ENCODE measurements around the gene DOCK10. TPM values are rescaled to one million over a fixed set of nuclear protein-coding genes. Genes with fewer than 3 reads are reported as not detected.

The DOCK10 gene
- total and polyA plus RNA-seq, 2 donors (not counting 3 experiments of a cell fraction or from before 2014, with no cell fraction given) = 5.8 to 23.0 TPM

- no peak overlapping the region for H2AFZ ChIP-seq (ENCODE audit: low read depth, low read length)
- H3K9me3 ChIP-seq (replicated peaks; ENCODE audit: control insufficient read depth, insufficient read depth, low read length) = no peaks in the 10 kb centered on the region
- intact Hi-C loops (cut with micrococcal nuclease) = loop anchor here (5.0 kb wide), 1 partner anchor 108 kb away; no protein-coding TSS in a partner anchor
- peaks cover 0 to 2% of the 10 kb centered on the region in 2 experiments for H3K36me3 ChIP-seq (ENCODE audit: control insufficient read depth in 2 of 2, extremely low read depth in 1 of 2, insufficient read depth in 2 of 2, low read length in 2 of 2)
- dilution Hi-C loops (cut with MboI; ENCODE audit: extremely low pct_ligation_motif_present, low sequenced_read_pairs) = no loop called here
- FAIRE-seq (no peak), DNase-seq (ENCODE audit: low read depth, low spot score) (no peak)
- peaks cover 42% of the 10 kb centered on the region for H3K79me2 ChIP-seq (ENCODE audit: control insufficient read depth, insufficient read depth, low read length)
- H3K4me3 ChIP-seq (replicated peaks in 1 of 3; ENCODE audit: insufficient read depth in 1 of 3, low read depth in 1 of 3, low read length in 3 of 3) = no peak overlapping the region
- H4K20me1 ChIP-seq (replicated peaks; ENCODE audit: control insufficient read depth, extremely low read depth, insufficient read depth, low read length) = no peaks in the 10 kb centered on the region
- H3K4me1 ChIP-seq (ENCODE audit: control insufficient read depth, extremely low read depth, insufficient read depth, low read length) = peaks cover 34% of the 10 kb centered on the region
- BruUV-seq (replicated peaks) = no TSS peak
- peak overlapping the region; percentile 87 for H3K27ac ChIP-seq (ENCODE audit: insufficient read depth, low read depth, low read length)
- CTCF ChIA-PET = interaction anchor here (1.6 kb wide), 1 partner anchor 14 kb away, joined by 6 read pairs; no protein-coding TSS in a partner anchor
- peak overlapping the region; percentile 22 for H3K9ac ChIP-seq (replicated peaks; ENCODE audit: extremely low read depth, insufficient read depth, low read length)
- POLR2A ChIA-PET = interaction anchor here (0.7 kb wide), 1 partner anchor 22 kb away, joined by 4 read pairs; no protein-coding TSS in a partner anchor
- TF ChIP-seq POLR2AphosphoS5 (IDR thresholded peaks at IDR 0.05; ENCODE audit: insufficient read depth, low read depth, low read length) = no peak
- TF ChIP-seq FOS (IDR thresholded peaks at IDR 0.05; ENCODE audit: borderline replicate concordance, insufficient read depth, low read length) = no peak
- TF ChIP-seq MAX (IDR thresholded peaks at IDR 0.05; ENCODE audit: insufficient read depth, insufficient read length) = no peak
- TF ChIP-seq GATA2 (IDR thresholded peaks at IDR 0.05; ENCODE audit: insufficient read depth, insufficient read length, low read depth, low read length) = no peak
- no peak for TF ChIP-seq CTCF (IDR thresholded peaks at IDR 0.05; ENCODE audit: extremely low read depth in 1 of 2, insufficient read depth in 1 of 2, low read depth in 1 of 2, low read length in 2 of 2)
- TF ChIP-seq POLR2A (IDR thresholded peaks at IDR 0.05; ENCODE audit: low read depth, low read length) = no peak
- no peak for TF ChIP-seq EZH2 (IDR thresholded peaks at IDR 0.05; ENCODE audit: borderline replicate concordance, low read depth, low read length, severe bottlenecking)
- no peak for TF ChIP-seq MYC (IDR thresholded peaks at IDR 0.05; ENCODE audit: low read depth, low read length)
- TF ChIP-seq JUN (IDR thresholded peaks at IDR 0.05; ENCODE audit: borderline replicate concordance, insufficient read depth, insufficient read length, low read depth) = no peak
- H3K4me2 ChIP-seq (ENCODE audit: insufficient read depth, low read length) = peak overlapping the region; percentile 25
- no peaks in the 10 kb centered on the region for H3K9me1 ChIP-seq (replicated peaks; ENCODE audit: control insufficient read depth, extremely low read depth, insufficient read depth, low read length)
- H3K27me3 ChIP-seq (ENCODE audit: control insufficient read depth in 2 of 2, insufficient read depth in 2 of 2, low read length in 2 of 2) = no peaks in the 10 kb centered on the region
Measured at GRCh38 chr2:224925061-224925809, 117.0 kb downstream of the DOCK10 start.
